OCI-M2 (cell line): Measurements from ENCODE around the gene DNAJC22.
A peak's percentile ranks its signal among the peaks of the same experiment; 100 is the strongest.
"Not testable (repeated sequence)": the region's sequence is repeated elsewhere in the genome, so short reads cannot be mapped to it uniquely, and the experiment has no call there.

Source experiments
- DNase-seq: peaks from one replicate; lab custom pipeline; 2025; ENCODE audit not compliant: unreplicated experiment; lab: John Stamatoyannopoulos, UW

DNAJC22 gene

DNA sequence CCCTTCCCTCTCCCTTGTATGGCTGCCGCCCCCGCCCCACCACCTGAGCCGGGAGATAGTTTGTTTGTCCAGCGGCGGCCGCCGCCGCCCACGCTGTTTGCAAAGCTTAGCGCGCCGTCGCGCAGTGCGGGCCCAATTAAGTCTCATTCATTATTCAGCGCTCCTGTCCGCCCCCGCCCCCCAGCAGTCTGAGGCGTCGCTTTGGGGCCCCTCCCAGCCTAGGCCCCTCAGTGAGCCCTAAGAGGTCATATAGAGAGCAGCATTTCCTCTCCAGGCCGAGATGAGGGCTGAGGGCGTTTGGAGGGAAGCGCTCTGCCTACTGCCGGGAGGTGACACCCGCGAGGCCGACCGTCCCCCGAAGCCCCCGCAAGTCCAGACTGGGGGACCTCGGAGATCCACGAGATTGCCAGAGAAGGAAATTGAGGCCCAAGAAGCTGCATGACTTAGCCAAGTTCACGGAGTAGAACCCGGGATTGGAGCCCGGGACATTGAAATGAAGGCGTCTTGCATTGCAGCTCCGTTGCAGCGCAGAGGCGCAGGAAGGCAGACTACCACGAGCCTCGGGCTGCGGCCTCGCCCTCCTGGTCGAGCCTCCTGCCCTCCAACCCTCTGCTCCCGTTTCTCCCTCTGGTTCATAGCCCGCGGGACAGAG lies at the start of gene DNAJC22:
DNAJC22 (plus strand) TSS at position 230 of the 652 bp plus-strand sequence. CDS start 1,985 bp downstream, outside the sequence.
- DNase-seq = no peak

- no peak for DNase-seq
These were observed 49.0 kb upstream of the DNAJC22 start for GRCh38 chr12:49297695-49298060.

DNA sequence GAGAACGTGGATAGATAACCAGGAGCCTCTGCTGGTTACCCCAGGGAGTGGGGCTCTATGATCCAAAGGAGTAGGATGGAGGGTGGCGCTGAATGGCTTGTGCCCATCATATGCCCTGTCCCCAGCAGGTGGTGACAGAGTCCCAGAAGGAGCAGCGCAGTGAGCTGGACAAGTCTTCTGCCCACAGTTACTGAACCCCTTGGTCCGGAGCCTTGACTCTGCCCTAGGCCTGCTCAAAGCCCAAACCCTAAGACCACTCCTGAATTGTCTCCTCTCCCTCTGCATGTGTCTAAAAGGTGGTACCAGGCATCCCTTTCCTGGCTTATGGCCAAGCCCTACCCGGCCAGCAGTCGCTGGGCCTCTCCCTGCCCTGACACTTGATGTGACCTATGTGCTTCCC lies 48.5 kb upstream of the DNAJC22 start:
- DNase-seq = no peak

- DNase-seq = no peak
These were observed 44.9 kb upstream of the DNAJC22 start for GRCh38 chr12:49301760-49302159.

DNA sequence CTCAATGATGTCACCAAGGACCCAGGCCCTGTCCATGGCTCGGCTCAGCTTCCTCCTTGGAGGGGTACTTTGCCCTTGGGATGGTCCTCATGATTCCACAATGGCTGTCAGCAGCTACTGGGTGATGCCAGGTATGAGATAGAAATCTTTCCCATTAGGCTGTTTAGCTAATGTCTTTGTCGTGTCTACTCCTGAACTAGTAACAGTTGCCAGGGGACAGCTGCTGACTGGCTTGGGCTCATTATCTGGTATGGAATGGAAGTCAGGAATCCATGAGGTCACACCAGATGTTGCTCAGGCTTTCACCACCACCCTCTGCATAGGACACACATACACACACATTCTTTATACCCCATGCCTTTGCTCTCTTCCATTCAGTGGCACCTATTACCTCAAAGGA lies 42.5 kb upstream of the DNAJC22 start:
- DNase-seq = no peak

DNA sequence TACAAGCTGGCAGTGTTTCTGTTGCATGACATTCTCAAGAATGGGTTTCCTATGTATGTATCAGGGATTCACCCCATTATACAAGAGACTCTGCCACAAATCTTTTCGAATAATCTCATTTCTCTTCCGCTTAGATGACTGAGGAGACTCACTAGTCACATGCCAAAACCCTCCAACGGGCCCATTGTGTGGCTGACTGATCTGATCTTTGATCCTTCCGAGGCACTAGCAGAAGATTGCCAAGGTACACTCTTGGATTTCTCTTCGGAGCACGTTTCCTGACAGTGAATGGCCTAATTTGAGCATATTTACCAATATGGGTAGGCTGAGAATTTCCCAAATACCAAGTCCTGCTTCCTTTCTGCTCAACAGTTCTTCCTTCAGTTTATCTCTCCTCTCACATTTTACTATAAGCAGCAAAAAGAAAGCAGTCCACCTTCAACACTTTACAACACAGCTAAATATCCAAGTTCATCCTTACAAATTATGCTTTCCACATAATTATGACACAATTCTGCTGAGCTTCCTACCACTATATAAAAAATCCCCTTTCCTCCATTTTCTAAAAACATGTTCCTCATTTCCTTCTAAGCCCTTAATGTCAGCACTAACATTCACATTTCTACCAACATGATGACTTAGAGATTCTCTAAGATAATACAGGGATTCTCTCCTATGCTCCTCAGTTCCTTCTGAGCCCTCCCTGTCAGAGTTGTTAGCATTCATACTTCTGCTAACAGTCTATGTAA lies 40.8 kb upstream of the DNAJC22 start:
- DNase-seq = no peak

DNA sequence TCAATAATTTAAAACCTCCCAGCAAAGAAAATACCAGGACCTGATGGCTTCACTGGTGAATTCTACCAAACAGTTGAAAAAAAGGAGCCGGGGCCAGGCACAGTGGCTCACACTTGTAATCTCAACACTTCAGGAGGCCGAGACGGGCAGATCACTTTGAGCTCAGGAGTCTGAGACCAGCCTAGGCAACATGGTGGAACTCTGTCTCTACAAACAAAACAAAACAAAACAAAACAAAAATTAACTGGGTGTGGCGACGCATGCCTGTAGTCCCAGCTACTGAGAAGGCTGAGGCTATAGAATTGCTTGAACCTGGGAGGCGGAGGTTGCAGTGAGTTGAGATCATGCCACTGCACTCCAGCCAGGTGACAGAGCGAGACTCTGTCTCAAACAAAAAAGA lies 37.3 kb upstream of the DNAJC22 start:
- no peak for DNase-seq

DNA sequence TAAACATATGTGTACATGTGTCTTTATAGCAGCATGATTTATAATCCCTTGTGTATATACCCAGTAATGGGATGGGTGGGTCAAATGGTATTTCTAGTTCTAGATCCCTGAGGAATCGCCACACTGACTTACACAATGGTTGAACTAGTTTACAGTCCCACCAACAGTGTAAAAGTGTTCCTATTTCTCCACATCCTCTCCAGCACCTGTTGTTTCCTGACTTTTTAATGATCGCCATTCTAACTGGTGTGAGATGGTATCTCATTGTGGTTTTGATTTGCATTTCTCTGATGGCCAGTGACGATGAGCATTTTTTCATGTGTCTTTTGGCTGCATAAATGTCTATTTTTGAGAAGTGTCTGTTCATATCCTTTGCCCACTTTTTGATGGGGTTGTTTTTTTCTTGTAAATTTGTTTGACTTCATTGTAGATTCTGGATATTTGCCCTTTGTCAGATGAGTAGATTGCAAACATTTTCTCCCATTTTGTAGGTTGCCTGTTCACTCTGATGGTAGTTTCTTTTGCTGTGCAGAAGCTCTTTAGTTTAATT lies 36.2 kb upstream of the DNAJC22 start:
- not testable (repeated sequence) for DNase-seq

GRCh38 chr12:49314811-49315210 lies 31.9 kb upstream of the DNAJC22 start:
- no peak for DNase-seq

DNA sequence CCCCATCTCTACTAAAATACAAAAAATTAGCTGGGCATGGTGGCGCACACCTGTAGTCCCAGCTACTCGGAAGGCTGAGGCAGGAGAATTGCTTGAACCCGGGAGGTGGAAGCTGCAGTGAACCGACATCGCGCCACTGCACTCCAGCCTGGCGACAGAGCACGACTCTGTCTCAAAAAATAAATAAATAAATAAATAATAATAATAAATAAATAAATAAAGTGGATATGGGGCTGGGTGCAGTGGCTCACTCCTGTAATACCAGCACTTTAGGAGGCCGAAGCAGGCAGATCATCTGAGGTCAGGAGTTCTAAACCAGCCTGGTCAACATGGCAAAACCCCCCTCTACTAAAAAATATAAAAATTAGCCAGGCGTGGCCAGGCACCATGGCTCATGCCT lies 29.6 kb upstream of the DNAJC22 start:
- DNase-seq = not testable (repeated sequence)

DNA sequence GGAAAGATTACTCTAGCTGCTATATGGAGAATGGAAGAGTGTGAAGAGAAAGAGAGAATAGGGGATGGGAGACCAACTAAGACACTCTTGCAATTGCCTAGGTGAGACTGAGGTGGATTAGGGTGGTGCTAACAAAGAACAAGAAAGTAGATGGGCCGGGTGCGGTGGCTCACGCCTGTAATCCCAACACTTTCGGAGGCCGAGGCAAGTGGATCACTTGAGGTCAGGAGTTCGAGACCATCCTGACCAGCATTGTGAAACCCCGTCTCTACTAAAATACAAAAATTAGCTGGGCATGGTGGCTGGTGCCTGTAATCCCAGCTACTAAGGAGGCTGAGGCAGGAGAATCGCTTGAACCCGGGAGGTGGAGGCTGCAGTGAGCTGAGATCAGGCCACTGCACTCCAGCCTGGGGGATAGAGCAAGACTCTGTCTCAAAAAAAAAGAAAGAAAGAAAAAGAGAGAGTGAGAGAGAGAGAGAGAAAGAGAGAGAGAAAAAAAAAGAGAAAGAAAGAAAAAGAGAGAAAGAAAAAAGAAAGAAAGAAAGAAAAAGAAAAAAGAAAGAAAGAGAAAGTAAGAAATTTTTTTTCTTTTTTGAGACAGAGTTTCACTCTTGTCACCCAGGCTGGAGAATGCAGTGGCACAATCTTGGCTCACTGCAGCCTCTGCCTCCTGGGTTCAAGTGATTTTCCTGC lies 26.1 kb upstream of the DNAJC22 start:
- DNase-seq = not testable (repeated sequence)

- no peak for DNase-seq
These were observed 24.4 kb upstream of the DNAJC22 start for GRCh38 chr12:49322367-49322707.

DNA sequence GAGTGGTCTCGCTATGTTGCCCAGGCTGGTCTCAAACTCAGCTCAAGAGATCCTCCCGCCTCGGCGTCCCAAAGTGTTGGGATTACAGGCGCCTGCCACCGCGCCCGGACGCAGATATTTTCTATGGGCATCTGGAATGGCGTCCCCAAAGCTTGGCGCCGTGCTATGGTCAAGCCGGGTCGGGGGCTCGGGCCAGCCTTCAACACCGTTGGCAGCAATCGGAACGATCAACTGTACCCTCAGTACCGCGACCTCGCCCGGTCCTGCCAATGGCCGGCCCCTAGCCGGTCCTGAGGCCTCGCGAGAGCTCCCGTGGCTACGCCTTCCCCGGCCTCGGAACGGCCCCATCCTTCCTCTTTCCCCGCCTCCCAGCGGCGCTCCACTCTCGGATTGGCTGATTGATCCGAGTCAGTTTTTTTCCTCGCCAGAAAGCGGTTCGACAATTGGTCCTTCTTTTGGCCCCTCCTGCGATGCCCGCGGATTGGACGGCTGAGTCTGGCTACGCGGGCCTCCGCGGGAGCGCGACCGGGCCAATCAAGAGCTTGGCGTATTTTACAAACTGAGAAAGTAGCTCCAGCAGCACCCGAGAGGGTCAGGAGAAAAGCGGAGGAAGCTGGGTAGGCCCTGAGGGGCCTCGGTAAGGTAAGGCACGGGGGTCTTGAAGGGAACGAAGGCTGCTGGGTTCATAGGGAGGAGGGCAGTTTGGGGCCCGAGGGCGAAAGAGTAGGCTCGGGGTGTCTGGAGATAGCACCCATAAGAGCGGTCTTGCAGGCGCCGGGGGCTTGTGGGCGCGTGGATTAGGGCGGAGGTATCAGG lies 23.8 kb upstream of the DNAJC22 start, which contains the start of gene TROAP:
TROAP (plus strand) TSS at position 548 of the 816 bp plus-strand sequence. CDS start 354 bp downstream, outside the sequence.
- DNase-seq = peak; percentile 74

GRCh38 chr12:49323524-49324097 lies 23.1 kb upstream of the DNAJC22 start:
- no peak for DNase-seq

DNA sequence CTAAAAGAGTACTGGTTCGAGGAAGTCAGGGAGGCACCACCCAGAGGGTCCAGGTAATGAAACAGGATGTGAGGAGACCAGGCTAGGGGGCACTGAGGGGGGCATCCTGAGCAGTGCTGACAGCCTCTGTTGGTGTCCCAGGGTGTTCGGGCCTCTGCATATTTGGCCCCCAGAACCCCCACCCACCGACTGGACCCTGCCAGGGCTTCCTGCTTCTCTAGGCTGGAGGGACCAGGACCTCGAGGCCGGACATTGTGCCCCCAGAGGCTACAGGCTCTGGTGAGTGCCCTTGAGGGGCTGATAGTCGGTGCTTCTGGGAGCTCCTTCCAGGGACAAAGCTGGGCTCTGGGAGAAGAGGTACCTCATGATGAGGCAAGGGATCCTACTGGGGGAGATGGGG lies 21.1 kb upstream of the DNAJC22 start:
- DNase-seq = no peak

- DNase-seq = no peak
These were observed 19.3 kb upstream of the DNAJC22 start for GRCh38 chr12:49327368-49327767.

GRCh38 chr12:49327887-49328286 lies 18.8 kb upstream of the DNAJC22 start:
- DNase-seq = no peak

DNA sequence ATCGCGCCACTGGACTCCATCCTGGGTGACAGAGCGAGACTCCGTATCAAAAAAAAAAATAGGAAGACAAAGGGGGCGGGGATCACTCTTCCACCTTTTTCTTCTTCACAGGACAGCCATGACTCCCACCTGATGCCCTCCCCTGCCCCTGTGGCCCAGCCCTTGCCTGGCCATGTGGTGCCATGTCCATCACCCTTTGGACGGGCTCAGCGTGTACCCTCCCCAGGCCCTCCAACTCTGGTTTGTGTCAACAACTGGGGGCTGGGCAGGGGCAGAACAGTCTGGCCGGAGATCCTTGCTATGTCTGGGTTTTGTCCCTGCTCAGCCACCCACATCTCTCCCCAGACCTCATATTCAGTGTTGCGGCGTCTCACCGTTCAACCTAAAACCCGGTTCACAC lies 17.9 kb upstream of the DNAJC22 start:
- DNase-seq = no peak

DNA sequence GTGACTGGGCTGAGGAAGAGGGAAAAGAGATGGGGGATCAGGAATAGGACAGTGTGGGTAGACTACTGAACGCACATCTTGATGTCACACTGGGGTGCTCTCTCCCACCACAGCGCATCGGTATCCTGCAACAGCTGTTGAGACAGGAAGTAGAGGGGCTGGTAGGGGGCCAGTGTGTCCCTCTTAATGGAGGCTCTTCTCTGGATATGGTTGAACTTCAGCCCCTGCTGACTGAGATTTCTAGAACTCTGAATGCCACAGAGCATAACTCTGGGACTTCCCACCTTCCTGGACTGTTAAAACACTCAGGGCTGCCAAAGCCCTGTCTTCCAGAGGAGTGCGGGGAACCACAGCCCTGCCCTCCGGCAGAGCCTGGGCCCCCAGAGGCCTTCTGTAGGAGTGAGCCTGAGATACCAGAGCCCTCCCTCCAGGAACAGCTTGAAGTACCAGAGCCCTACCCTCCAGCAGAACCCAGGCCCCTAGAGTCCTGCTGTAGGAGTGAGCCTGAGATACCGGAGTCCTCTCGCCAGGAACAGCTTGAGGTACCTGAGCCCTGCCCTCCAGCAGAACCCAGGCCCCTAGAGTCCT lies 16.6 kb upstream of the DNAJC22 start:
- DNase-seq = no peak
